Upper lobe of left lung (tissue), 6 donors: Measurements from ENCODE around the gene DBH. TPM values are rescaled to one million over a fixed set of nuclear protein-coding genes. Genes with fewer than 3 reads are reported as not detected.

ENCODE experiments used
- ATAC-seq, 2 donors: fragments of 200-7000 bp; cut with Tn5 transposase; one replicate each; pipeline ENCODE4 v1.9.1; 2022; ENCODE audit warnings: mild to moderate bottlenecking in 2 of 2, moderate library complexity in 2 of 2; ENCODE audit not compliant: low FRiP score in 2 of 2
- DNase-seq, 2 donors: peaks; one replicate each; pipeline ENCODE4 v3.0.0-alpha.2; 2019 to 2020
- H3K27ac ChIP-seq, 4 donors: fragments of 200-600 bp; sonication (generic); one replicate each; pipeline ENCODE4 v1.5.1; 2016 to 2019
- H3K27me3 ChIP-seq, 4 donors: fragments of 200-600 bp; sonication (generic); one replicate each; pipeline ENCODE4 v1.5.1; 2017 to 2019
- H3K36me3 ChIP-seq, 4 donors: fragments of 200-600 bp; sonication (generic); one replicate each; pipeline ENCODE4 v1.5.1; 2016 to 2019
- H3K4me1 ChIP-seq, 4 donors: fragments of 200-600 bp; sonication (generic); one replicate each; pipeline ENCODE4 v1.5.1; 2018 to 2019
- H3K4me3 ChIP-seq, 4 donors: fragments of 200-600 bp; sonication (generic); one replicate each; pipeline ENCODE4 v1.5.1; 2017 to 2019; ENCODE audit warnings: mild to moderate bottlenecking in 2 of 4, moderate library complexity in 1 of 4
- H3K9me3 ChIP-seq, 4 donors: fragments of 200-600 bp; sonication (generic); one replicate each; pipeline ENCODE4 v1.5.1; 2018 to 2019
- CTCF ChIP-seq, 6 experiments: fragments of 450-650 bp in 4 of 6; fragments of 200-600 bp in 2 of 6; sonication (generic) in 2 of 6; IDR thresholded peaks; one replicate each; pipeline ENCODE4 v1.5.1; 2016 to 2019; ENCODE audit warnings: antibody characterized with exemption in 6 of 6
- EP300 ChIP-seq, 4 donors: sonication (generic); formaldehyde crosslinking; IDR thresholded peaks; one replicate each; pipeline ENCODE4 v1.5.1; 2017; ENCODE audit warnings: antibody characterized with exemption in 4 of 4, control low read depth in 2 of 4
- POLR2A ChIP-seq, 4 donors: fragments of 450-650 bp; IDR thresholded peaks; one replicate each; pipeline ENCODE4 v1.5.1; 2016 to 2017; ENCODE audit warnings: antibody characterized with exemption in 4 of 4, mild to moderate bottlenecking in 2 of 4
- POLR2AphosphoS5 ChIP-seq, 2 donors: sonication (generic); formaldehyde crosslinking; IDR thresholded peaks; one replicate each; pipeline ENCODE4 v1.5.1; 2017; ENCODE audit warnings: antibody characterized with exemption in 2 of 2
- WGBS, 2 donors: methylation state at CpG; one replicate each; pipeline ENCODE4 v1.1.5; 2017 to 2018; 5-methylcytosine and 5-hydroxymethylcytosine counted together
- total RNA-seq, 6 donors: library from RNA; depleted of rRNA in 4 of 6; stranded (reverse); fragments of >200 nt in 4 of 6; gene quantifications; one replicate each; pipeline versions ENCODE4 v1.1.0 to v1.2.1, GENCODE V29; 2016 to 2021
- donor health status: DM: no; HTN: no; CAD: no; lungs with moderate emphysema.
- donor health status: DM: no; HTN: yes; CAD: no; lungs with severe emphysema.

DBH gene
- total RNA-seq, 6 donors from 2014 or later = 0.27 TPM; not detected in 5

- 83% methylated on average over 7 of the region's 7 CpGs; no CpG with 5 or more reads in 1 of the 2 donors for WGBS, 2 donors
- no peak for TF ChIP-seq POLR2A (IDR thresholded peaks at IDR 0.05)
- TF ChIP-seq EP300 (IDR thresholded peaks at IDR 0.05) = no peak
- no peak for TF ChIP-seq CTCF (IDR thresholded peaks at IDR 0.05)
- TF ChIP-seq POLR2AphosphoS5 (IDR thresholded peaks at IDR 0.05) = no peak
Observed at GRCh38 chr9:133641396-133641655, 5.2 kb downstream of the DBH start.

GRCh38 chr9:133641861-133642595 is 5.9 kb downstream of the DBH start:
- Histone ChIP-seq H3K27me3 (no peaks in the 10 kb centered on the region), H3K4me3 (no peak overlapping the region), H3K9me3 (no peaks in the 10 kb centered on the region), H3K4me1 (no peaks in the 10 kb centered on the region), H3K27ac (no peak overlapping the region), H3K36me3 (no peaks in the 10 kb centered on the region)
- ATAC-seq = no peak
- no peak for TF ChIP-seq CTCF (IDR thresholded peaks at IDR 0.05)
- no peak for TF ChIP-seq POLR2AphosphoS5 (IDR thresholded peaks at IDR 0.05)
- no peak for TF ChIP-seq POLR2A (IDR thresholded peaks at IDR 0.05)
- 86 to 94% methylated on average over 8 to 25 of the region's 25 CpGs for WGBS, 2 donors
- DNase-seq = peak in 1 of 2 donors; percentile 60

More at GRCh38 chr9:133641396-133641655, 5.2 kb downstream of the DBH start:
- Histone ChIP-seq H3K27me3 (no peaks in the 10 kb centered on the region), H3K36me3 (no peaks in the 10 kb centered on the region), H3K4me1 (no peaks in the 10 kb centered on the region), H3K27ac (no peak overlapping the region), H3K9me3 (no peaks in the 10 kb centered on the region), H3K4me3 (no peak overlapping the region)
- no peak for DNase-seq
- ATAC-seq = no peak

GRCh38 chr9:133642708-133643361 is 6.7 kb downstream of the DBH start:
- no peak for ATAC-seq
- TF ChIP-seq EP300 (IDR thresholded peaks at IDR 0.05) (no peak), POLR2A (IDR thresholded peaks at IDR 0.05) (no peak), CTCF (IDR thresholded peaks at IDR 0.05) (no peak), POLR2AphosphoS5 (IDR thresholded peaks at IDR 0.05) (no peak)
- WGBS, 2 donors = 67 to 88% methylated on average over 7 to 16 of the region's 16 CpGs
- no peak overlapping the region for H3K27ac ChIP-seq
- H3K4me1 ChIP-seq = no peaks in the 10 kb centered on the region
- no peaks in the 10 kb centered on the region for H3K36me3 ChIP-seq
- H3K27me3 ChIP-seq = no peaks in the 10 kb centered on the region
- peak in 1 of 2 donors; percentile 53 for DNase-seq
- no peaks in the 10 kb centered on the region for H3K9me3 ChIP-seq
- H3K4me3 ChIP-seq = no peak overlapping the region

- no peaks in the 10 kb centered on the region for H3K27me3 ChIP-seq
- H3K4me1 ChIP-seq = no peaks in the 10 kb centered on the region
- ATAC-seq (no peak), DNase-seq (peak in 1 of 2 donors; percentile 64)
- no peak overlapping the region for H3K27ac ChIP-seq
- H3K9me3 ChIP-seq = no peaks in the 10 kb centered on the region
- no peak for TF ChIP-seq EP300 (IDR thresholded peaks at IDR 0.05)
- TF ChIP-seq POLR2AphosphoS5 (IDR thresholded peaks at IDR 0.05) = no peak
- no peaks in the 10 kb centered on the region for H3K36me3 ChIP-seq
- no peak overlapping the region for H3K4me3 ChIP-seq
- WGBS, 2 donors = 93 to 95% methylated on average over 8 to 20 of the region's 20 CpGs
Observed at GRCh38 chr9:133643362-133643755, 7.2 kb downstream of the DBH start.

GRCh38 chr9:133643978-133644760 is 8.0 kb downstream of the DBH start:
- no peaks in the 10 kb centered on the region for H3K4me1 ChIP-seq
- no peak overlapping the region for H3K27ac ChIP-seq
- WGBS, 2 donors = 85 to 88% methylated on average over 23 of the region's 23 CpGs
- TF ChIP-seq POLR2A (IDR thresholded peaks at IDR 0.05) = no peak
- TF ChIP-seq CTCF (IDR thresholded peaks at IDR 0.05) = no peak
- TF ChIP-seq POLR2AphosphoS5 (IDR thresholded peaks at IDR 0.05) = no peak
- TF ChIP-seq EP300 (IDR thresholded peaks at IDR 0.05) = no peak
- no peaks in the 10 kb centered on the region for H3K9me3 ChIP-seq
- DNase-seq (peak in 1 of 2 donors; percentile 44), ATAC-seq (no peak)
- no peak overlapping the region for H3K4me3 ChIP-seq
- no peaks in the 10 kb centered on the region for H3K27me3 ChIP-seq
- H3K36me3 ChIP-seq = no peaks in the 10 kb centered on the region
